Measurements from ENCODE around the gene SLC35E3. TPM values are rescaled to one million over a fixed set of nuclear protein-coding genes. Genes with fewer than 3 reads are reported as not detected.
A peak's percentile ranks its signal among the peaks of the same experiment; 100 is the strongest.
"Not testable (repeated sequence)": the region's sequence is repeated elsewhere in the genome, so short reads cannot be mapped to it uniquely, and the experiment has no call there.

SLC35E3 gene
- polyA plus RNA-seq, 2 of the 4 experiments (the other 2 are of a cell fraction) = 5.1 to 22.1 TPM

DNA sequence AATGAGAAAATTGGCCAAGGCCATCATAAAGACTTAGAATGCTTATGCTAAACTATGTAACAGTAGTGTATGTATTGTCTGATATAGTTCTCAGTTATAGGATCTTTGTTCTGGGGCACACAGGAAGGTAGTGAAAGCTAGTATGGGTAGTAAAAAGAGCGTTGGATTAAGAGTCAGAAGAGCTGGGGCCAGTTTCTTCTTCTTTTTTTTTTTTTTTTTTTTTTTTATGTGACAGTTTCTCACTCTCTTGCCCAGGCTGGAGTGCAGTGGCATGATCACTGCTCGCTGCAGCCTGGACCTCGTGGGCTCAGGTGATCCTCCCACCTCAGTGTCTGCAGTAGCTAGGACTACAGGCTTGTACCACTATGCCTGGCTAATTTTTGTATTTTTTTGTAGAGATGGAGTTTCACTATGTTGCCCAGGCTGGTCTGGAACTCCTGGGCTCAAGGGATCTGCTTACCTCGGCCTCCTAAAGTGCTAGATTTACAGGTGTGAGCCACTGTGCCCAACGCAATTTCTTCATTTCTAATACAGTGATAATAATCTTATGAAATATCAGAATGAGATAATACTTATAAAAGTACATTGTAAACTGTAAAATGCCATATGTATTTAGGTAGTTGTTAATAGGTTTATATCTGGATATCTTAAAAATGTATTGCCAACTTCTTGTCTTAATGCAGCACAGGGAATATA, 69.4 kb downstream of the SLC35E3 start:
- WGBS (ENCODE audit: missing lambda C conversion rate) = 85% methylated on average over 5 of the region's 5 CpGs
- no peaks in the 10 kb centered on the region for H3K9me3 ChIP-seq
- no peak overlapping the region for H3K4me3 ChIP-seq
- ChIA-PET POLR2A (interaction anchor here (1.1 kb wide), 1 partner anchor 13 kb away, joined by 5 read pairs; no protein-coding TSS in a partner anchor), CTCF (interaction anchor here (1.1 to 1.9 kb wide), 3 partner anchors 15 to 53 kb away, joined by 3 to 5 read pairs (median 4); no protein-coding TSS in a partner anchor)
- TF ChIP-seq E2F6 (IDR thresholded peaks at IDR 0.05; ENCODE audit: borderline replicate concordance, low read depth) (no peak), MAZ (IDR thresholded peaks at IDR 0.05; ENCODE audit: borderline replicate concordance, low read depth, low read length) (no peak), KDM5A (IDR thresholded peaks at IDR 0.05) (no peak), FOXS1 (CRISPR knock-in tag; IDR thresholded peaks at IDR 0.05) (no peak), JUN (IDR thresholded peaks at IDR 0.05) (no peak), PHF8 (IDR thresholded peaks at IDR 0.05; ENCODE audit: borderline replicate concordance, low read depth) (no peak), TP53 (CRISPR knock-in tag; IDR thresholded peaks at IDR 0.05) (no peak), SREBF2 (IDR thresholded peaks at IDR 0.05) (no peak), POLR2AphosphoS2 (conservative IDR thresholded peaks at IDR 0.05; ENCODE audit: low read length) (no peak), GATA3 (IDR thresholded peaks at IDR 0.05; ENCODE audit: borderline replicate concordance) (no peak), USF2 (IDR thresholded peaks at IDR 0.05) (no peak), HMGXB4 (CRISPR knock-in tag; IDR thresholded peaks at IDR 0.05; ENCODE audit: borderline replicate concordance) (no peak), KDM1A (IDR thresholded peaks at IDR 0.05; ENCODE audit: low read depth) (no peak), CHD2 (IDR thresholded peaks at IDR 0.05; ENCODE audit: low read length, partially characterized antibody) (no peak), EHF (CRISPR knock-in tag; IDR thresholded peaks at IDR 0.05) (no peak), CHD4 (IDR thresholded peaks at IDR 0.05; ENCODE audit: borderline replicate concordance) (no peak), MYC (IDR thresholded peaks at IDR 0.05; ENCODE audit: borderline replicate concordance, low read length) (no peak)
- DNase-seq (ENCODE audit: low read depth in 1 of 2, low spot score in 1 of 2) (no peak), ATAC-seq (peak in 1 of 2 experiments; percentile 31; a peak in 1 of 6 replicates), FAIRE-seq (no peak)
- peak overlapping the region; percentile 76; the same call in 2 of the 3 replicates for H3K4me2 ChIP-seq
- no peak overlapping the region for H3K27ac ChIP-seq
- peaks cover 40% of the 10 kb centered on the region; the same call in 2 of the 3 replicates for H3K4me1 ChIP-seq

GRCh38 chr12:68815928-68816800, 70.2 kb downstream of the SLC35E3 start:
- DNase-seq (ENCODE audit: low read depth in 1 of 2, low spot score in 1 of 2) = no peak
- H3K4me2 ChIP-seq = peak overlapping the region; percentile 76; the same call in 1 of the 3 replicates
- H3K4me1 ChIP-seq = peaks cover 34% of the 10 kb centered on the region; the same call in 2 of the 3 replicates
- no peak overlapping the region for H3K4me3 ChIP-seq
- no peaks in the 10 kb centered on the region for H3K9me3 ChIP-seq
- H3K27ac ChIP-seq = no peak overlapping the region
- ChIA-PET POLR2A (interaction anchor here (1.1 to 1.3 kb wide), 2 partner anchors 12 to 13 kb away, joined by 4 to 5 read pairs; no protein-coding TSS in a partner anchor), CTCF (interaction anchor here (0.6 to 2.6 kb wide), 3 partner anchors 8 to 41 kb away, joined by 3 to 21 read pairs (median 8); partner anchors contain the start of gene MDM2)
- 94% methylated on average over 8 of the region's 8 CpGs for WGBS (ENCODE audit: missing lambda C conversion rate)
- TF ChIP-seq CEBPB (IDR thresholded peaks at IDR 0.05) (0 out of 4 replicates have a peak, but pooled peaks of 1 of the 2 experiments have one; percentile 19), POLR2A (IDR thresholded peaks at IDR 0.05; ENCODE audit: low read length) (no peak)
- ATAC-seq = no peak
- FAIRE-seq = no peak

DNA sequence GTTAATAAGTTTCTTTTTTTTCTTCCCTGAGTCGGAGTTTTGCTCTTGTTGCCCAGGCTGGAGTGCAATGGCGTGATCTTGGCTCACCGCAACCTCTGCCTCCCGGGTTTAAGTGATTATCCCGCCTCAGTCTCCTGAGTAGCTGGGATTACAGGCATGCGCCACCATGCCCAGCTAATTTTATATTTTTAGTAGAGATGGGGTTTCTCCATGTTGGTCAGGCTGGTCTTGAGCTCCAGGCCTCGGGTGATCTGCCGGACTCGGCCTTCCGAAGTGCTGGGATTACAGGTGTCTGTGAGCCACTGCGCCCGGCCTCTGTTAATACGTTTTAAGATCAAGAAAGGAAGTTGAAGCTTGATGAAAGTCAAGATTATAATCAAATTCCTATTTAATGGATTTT, 73.5 kb downstream of the SLC35E3 start:
- not testable (repeated sequence) for FAIRE-seq; H3K9me3 ChIP-seq; H3K4me1 ChIP-seq; H3K27ac ChIP-seq; ATAC-seq; DNase-seq (ENCODE audit: low read depth in 1 of 2, low spot score in 1 of 2); H3K4me3 ChIP-seq; H3K4me2 ChIP-seq
- ChIA-PET POLR2A (interaction anchor here (0.9 to 3.4 kb wide), 3 partner anchors 11 to 73 kb away, joined by 3 to 21 read pairs (median 3); partner anchors contain the start of genes MDM2 and SLC35E3), CTCF (interaction anchor here (0.9 to 3.5 kb wide), 2 partner anchors 11 kb away, joined by 3 to 28 read pairs; partner anchors contain the start of gene MDM2)
- 96% methylated on average over 13 of the region's 13 CpGs for WGBS (ENCODE audit: missing lambda C conversion rate)

Measured in A549 (cell line).